ENCODE data around the gene DSN1. TPM values are rescaled to one million over a fixed set of nuclear protein-coding genes. Genes with fewer than 3 reads are reported as not detected.

Gene DSN1
- total RNA-seq, 1 experiment from 2014 or later: 27.9 TPM

GRCh38 chr20:36736451-36737182 is 36.9 kb downstream of the DSN1 start:
- Histone ChIP-seq H3K9me2 (ENCODE audit: insufficient read depth) (no peaks in the 10 kb centered on the region), H3K36me3 (ENCODE audit: control insufficient read depth in 1 of 2, insufficient read depth in 2 of 2, low read length in 2 of 2) (no peaks in the 10 kb centered on the region), H3K27me3 (ENCODE audit: insufficient read depth, low read length) (no peaks in the 10 kb centered on the region), H3K9me3 (ENCODE audit: control insufficient read depth in 1 of 2, insufficient read depth in 1 of 2, low read depth in 1 of 2, low read length in 2 of 2) (no peaks in the 10 kb centered on the region), H3K4me3 (replicated peaks in 1 of 2; ENCODE audit: low read depth in 1 of 2, low read length in 2 of 2) (no peak overlapping the region), H3K9ac (ENCODE audit: low read length) (no peak overlapping the region), H4K20me1 (ENCODE audit: insufficient read depth) (no peaks in the 10 kb centered on the region), H3K4me2 (ENCODE audit: low read length) (no peak overlapping the region), H2AFZ (ENCODE audit: low read depth, low read length, poor library complexity, severe bottlenecking) (no peak overlapping the region), H3K79me2 (ENCODE audit: insufficient read depth, low read length) (peaks cover 20% of the 10 kb centered on the region), H3K4me1 (ENCODE audit: control insufficient read depth in 1 of 2, insufficient read depth in 2 of 2, low read length in 2 of 2) (no peaks in the 10 kb centered on the region), H3K27ac (ENCODE audit: low read depth, low read length) (no peak overlapping the region)
- no TSS peak for BruUV-seq (replicated peaks)
- RAD21 ChIA-PET (ENCODE audit: low non-redundant PET in 1 of 2, low total read pairs in 2 of 2, uncharacterized antibody in 2 of 2, unreplicated experiment in 2 of 2): no interaction called here
- no peak for DNase-seq (ENCODE audit: low read depth, low spot score)
- POLR2A ChIA-PET: no interaction called here
- intact Hi-C loops (cut with micrococcal nuclease): no loop called here
- TF ChIP-seq CBX3 (IDR thresholded peaks at IDR 0.05; ENCODE audit: low read depth) (no peak), ELF1 (IDR thresholded peaks at IDR 0.05; ENCODE audit: borderline replicate concordance, low read depth) (no peak), JUND (IDR thresholded peaks at IDR 0.05) (no peak), ZFX (IDR thresholded peaks at IDR 0.05) (no peak), FOSL1 (IDR thresholded peaks at IDR 0.05; ENCODE audit: low read depth) (no peak), ZBTB33 (IDR thresholded peaks at IDR 0.05; ENCODE audit: extremely low read depth, insufficient replicate concordance, low read length) (no peak), ZNF274 (IDR thresholded peaks at IDR 0.05; ENCODE audit: low read depth, low read length) (no peak)
- CTCF ChIA-PET: interaction anchor here (0.9 to 1.7 kb wide), 3 partner anchors 18 to 37 kb away, joined by 3 to 6 read pairs (median 4); partner anchors contain the start of gene DSN1
- ATAC-seq: no peak

GRCh38 chr20:36732456-36732855 is 41.1 kb downstream of the DSN1 start:
- peaks cover 21% of the 10 kb centered on the region for H3K79me2 ChIP-seq (ENCODE audit: insufficient read depth, low read length)
- POLR2A ChIA-PET: no interaction called here
- intact Hi-C loops (cut with micrococcal nuclease): no loop called here
- H2AFZ ChIP-seq (ENCODE audit: low read depth, low read length, poor library complexity, severe bottlenecking): no peak overlapping the region
- RAD21 ChIA-PET (ENCODE audit: low non-redundant PET in 1 of 2, low total read pairs in 2 of 2, uncharacterized antibody in 2 of 2, unreplicated experiment in 2 of 2): no interaction called here
- no peaks in the 10 kb centered on the region for H3K27me3 ChIP-seq (ENCODE audit: insufficient read depth, low read length)
- H3K36me3 ChIP-seq (ENCODE audit: control insufficient read depth in 1 of 2, insufficient read depth in 2 of 2, low read length in 2 of 2): no peaks in the 10 kb centered on the region
- no peak overlapping the region for H3K4me2 ChIP-seq (ENCODE audit: low read length)
- H3K9me3 ChIP-seq (ENCODE audit: control insufficient read depth in 1 of 2, insufficient read depth in 1 of 2, low read depth in 1 of 2, low read length in 2 of 2): no peaks in the 10 kb centered on the region
- BruUV-seq (replicated peaks): no TSS peak
- H3K9me2 ChIP-seq (ENCODE audit: insufficient read depth): no peaks in the 10 kb centered on the region
- no peak overlapping the region for H3K9ac ChIP-seq (ENCODE audit: low read length)
- no peak overlapping the region for H3K27ac ChIP-seq (ENCODE audit: low read depth, low read length)
- H3K4me1 ChIP-seq (ENCODE audit: control insufficient read depth in 1 of 2, insufficient read depth in 2 of 2, low read length in 2 of 2): no peaks in the 10 kb centered on the region; a peak in 1 of 4 replicates
- CTCF ChIA-PET: no interaction called here
- no peak for ATAC-seq
- no peaks in the 10 kb centered on the region for H4K20me1 ChIP-seq (ENCODE audit: insufficient read depth)
- DNase-seq (ENCODE audit: low read depth, low spot score): no peak
- H3K4me3 ChIP-seq (replicated peaks in 1 of 2; ENCODE audit: low read depth in 1 of 2, low read length in 2 of 2): no peak overlapping the region
- TF ChIP-seq EGR1 (IDR thresholded peaks at IDR 0.05; ENCODE audit: low read depth): no peak
- TF ChIP-seq ATF3 (IDR thresholded peaks at IDR 0.05): no peak
- no peak for TF ChIP-seq ZNF274 (IDR thresholded peaks at IDR 0.05; ENCODE audit: low read depth, low read length)
- no peak for TF ChIP-seq YY1 (IDR thresholded peaks at IDR 0.05; ENCODE audit: extremely low read depth, insufficient replicate concordance, low read depth, low read length)
- TF ChIP-seq ZBTB33 (IDR thresholded peaks at IDR 0.05; ENCODE audit: extremely low read depth, insufficient replicate concordance, low read length): no peak
- no peak for TF ChIP-seq MAX (IDR thresholded peaks at IDR 0.05)
- TF ChIP-seq CTCF (IDR thresholded peaks at IDR 0.05 in 2 of 3, conservative IDR thresholded peaks at IDR 0.05 in 1 of 3; ENCODE audit: borderline replicate concordance in 1 of 3, insufficient read depth in 1 of 3, low read depth in 2 of 3, low read length in 2 of 3): no peak
- no peak for TF ChIP-seq ELF1 (IDR thresholded peaks at IDR 0.05; ENCODE audit: borderline replicate concordance, low read depth)
- no peak for TF ChIP-seq ZFX (IDR thresholded peaks at IDR 0.05)
